HG03108 (cell line): ENCODE measurements around the gene PLEKHG4.

Source experiments
- ATAC-seq: cut with Tn5 transposase; IDR thresholded peaks from one replicate; pipeline ENCODE4 v1.9.1; 2021; ENCODE audit warnings: moderate library complexity; ENCODE audit not compliant: unreplicated experiment

The PLEKHG4 gene

DNA sequence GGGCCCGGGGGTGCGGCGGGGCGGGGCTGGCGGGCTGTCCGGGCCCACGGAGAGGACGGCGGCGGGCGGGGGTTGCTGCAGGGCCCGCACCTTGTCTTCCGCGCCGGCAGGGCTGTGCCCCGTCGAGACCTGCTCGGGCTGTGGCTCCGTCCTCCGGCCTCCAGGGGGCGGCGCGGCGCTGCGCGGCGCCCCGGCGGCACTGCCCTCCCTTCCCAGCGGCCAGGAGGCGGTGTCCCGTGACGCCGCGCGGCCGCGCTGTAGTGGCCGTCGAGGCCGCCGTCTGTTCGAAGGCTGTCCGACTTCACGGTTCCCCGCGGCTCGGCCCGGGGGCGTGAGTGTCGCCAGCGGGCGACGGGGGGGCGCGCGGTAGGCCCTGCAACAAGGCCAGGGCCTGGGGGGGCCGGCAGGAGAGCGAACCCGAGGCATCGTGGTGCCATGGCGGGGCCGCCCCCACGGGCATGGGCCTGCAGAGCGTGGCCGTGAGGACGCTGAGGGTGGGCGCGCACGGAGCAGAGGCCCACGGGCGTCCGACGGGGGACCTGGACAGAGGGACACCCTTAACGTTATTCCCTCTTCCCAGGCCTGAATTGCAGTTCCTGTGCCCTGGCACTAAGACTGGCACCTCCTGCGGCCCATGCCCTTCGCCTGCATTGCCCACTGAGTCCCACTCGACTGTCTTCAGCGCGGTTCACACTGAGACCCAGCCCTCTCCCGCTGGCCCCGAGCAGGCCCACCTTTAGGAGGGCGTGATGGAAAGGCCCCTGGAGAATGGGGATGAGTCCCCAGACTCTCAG is at the start of gene PLEKHG4:
PLEKHG4 (plus strand) TSS at position 237 of the 794 bp plus-strand sequence; CDS start at position 750, 513 bp downstream.
- ATAC-seq = peak; percentile 70

DNA sequence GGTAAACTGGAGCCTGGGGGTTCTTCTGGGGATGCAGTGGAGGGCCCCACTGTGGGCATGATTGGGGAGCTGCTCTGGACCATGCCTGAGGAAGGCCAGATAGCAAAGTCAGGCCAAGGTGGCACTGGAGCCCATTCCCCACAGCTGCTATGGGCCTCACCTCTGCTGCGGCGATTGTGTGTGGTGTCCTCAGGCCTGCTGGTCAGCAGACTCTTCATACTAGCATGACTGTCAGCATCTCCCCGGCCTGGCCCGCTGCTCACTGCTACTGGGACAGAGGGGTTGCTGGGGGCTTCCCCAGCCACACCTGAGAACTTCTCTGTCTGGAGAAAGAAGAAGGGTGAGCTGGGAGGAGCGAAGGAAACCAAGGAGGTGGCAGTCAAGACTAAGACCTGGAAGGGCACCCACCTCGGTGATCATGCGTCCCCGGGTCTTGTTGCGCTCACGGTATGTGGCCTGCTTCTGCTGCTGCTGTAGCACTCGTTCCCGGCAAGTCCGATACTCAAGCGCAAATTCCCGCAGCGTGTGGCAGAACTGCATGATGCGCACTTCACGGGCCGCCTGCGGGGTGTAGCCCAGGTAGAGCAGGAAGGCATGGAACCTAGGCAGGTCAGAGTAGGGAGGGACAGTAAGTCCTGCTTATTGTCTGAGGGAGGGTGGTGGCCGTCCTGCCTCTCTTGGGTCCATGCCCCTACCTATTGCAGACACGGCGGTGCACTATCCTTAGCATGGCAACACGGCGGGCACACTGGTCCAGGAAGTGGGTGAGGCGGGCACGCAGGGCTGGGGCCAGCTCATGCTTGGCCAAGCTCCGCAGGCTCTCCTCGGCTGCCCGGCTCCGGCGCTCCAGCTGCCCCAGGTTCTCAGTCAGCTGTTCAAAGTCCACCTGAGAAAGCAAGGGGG is 49.2 kb upstream of the PLEKHG4 start:
- no peak for ATAC-seq

GRCh38 chr16:67230809-67231660 is 48.3 kb upstream of the PLEKHG4 start:
- no peak for ATAC-seq

DNA sequence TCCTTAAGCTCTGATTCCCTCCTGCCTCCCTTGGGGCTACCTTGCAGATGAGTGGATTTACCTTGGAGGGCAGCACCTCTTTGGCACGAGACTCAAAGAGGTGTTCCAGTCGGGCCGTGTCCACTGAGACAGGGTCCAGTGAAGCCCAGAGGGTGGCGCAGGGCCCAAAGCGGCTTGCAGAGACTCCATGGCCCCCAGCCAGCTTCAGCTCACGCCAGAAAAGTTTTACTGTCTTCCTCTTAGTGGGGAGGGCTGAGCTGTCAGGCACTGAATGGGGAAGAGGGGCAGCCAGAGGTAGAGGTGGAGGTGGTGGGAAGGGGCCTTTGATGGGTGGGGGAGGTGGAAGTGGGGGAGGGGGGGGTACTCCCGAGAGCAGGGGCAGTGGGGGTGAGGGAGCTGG is 45.7 kb upstream of the PLEKHG4 start:
- ATAC-seq = no peak

DNA sequence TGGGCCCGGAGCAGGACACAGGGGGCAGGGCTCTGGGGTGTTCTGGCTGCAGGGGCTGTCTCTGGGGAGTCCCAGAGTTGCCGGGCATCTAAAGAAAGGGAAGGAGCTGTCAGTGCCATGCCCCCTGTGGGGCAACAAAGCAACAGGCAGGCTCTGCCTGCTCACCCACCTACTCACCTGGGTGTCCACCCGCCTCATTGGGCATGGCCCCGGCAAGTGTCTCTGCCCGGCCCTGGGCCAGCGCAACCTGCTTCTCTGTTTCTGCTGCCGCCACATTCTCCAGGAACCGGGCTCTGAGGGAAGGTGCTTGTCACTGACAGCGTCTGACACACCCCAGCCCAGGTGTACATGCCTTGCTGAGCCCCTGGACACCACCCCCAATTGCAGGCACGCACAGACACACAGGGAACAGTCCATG is 45.1 kb upstream of the PLEKHG4 start:
- no peak for ATAC-seq

GRCh38 chr16:67235816-67236562 is 43.3 kb upstream of the PLEKHG4 start:
- ATAC-seq = no peak

DNA sequence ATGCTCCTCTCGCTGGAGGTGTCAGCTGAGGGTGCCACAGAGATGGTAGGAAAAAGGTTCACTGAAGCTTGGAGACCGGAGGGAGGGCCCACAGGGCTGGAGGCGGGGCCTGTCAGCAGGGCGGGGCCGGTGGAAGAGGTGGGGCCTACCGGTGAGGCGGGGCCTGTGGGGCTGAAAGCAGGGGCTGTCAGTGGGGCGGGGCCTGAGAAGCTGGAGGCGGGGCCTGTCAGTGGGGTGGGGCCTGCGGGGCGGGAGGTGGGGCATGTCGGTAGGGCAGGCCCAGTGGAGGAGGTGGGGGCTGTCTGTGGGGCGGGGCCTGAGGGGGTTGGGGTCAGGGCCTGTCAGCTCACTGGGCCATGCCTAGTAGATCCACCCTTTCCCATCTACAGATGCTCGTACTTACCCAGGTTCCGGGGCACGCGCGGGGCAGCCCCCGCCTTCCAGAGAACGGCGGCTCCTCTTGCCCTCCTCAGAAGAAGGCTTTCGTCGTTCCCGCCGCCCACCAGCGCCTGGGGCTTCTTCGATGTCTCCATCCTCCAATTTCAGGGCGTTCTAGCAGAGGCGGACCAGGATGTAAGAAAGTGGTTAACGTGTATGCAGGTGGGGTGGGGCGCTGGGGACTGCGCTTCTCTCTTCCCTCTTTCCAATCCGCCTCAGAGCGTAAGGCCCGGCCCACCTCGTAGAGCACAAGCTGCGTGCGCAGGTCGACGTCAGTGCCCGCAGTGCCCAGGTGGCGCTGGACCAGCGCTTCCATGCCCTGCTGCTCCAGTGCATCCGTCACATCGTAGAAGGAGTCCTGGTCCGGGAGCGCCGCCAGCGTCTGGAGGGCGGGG is 42.6 kb upstream of the PLEKHG4 start:
- ATAC-seq = no peak

DNA sequence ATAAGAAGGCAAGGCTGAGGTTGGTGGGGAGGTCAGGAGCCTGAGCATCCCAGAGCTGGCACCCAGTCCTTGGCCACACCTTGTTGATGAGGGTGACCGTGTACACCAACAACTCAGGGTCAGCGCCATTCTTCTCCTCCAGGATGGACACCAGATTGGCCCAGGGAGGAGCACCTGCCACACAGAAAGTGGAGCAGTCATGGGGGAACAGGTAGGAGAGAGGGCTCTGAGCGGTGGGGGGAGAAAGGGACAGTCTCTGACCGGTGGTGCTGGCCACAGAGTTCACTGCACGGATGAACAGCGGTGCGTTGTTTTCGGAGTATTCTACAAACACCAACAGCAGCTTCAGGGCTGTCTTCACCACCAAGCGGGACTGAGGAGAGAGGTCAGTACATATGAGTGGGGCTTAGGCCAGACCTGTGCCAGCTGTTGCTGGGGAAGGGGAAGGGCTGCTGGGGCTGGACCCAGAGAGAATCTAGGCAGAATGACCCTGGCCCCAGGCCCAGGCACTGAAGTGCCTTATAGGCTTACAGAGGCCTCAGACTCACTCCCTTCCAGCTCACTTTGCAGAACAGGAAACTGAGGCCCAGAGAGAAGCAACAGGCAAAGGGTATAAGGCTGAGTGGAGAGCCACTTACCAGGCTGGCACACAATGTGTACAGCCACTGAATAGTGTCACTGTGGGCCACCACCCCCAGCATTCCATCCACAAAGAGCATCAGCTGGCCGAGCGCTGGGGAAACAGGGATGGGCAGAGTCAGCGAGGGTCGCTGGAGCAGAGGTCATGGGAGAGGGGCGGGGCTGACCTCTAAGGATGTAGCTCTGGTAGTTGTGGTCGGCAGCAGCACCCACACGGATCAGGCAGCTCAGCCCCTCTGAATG is 41.7 kb upstream of the PLEKHG4 start:
- ATAC-seq = no peak

- ATAC-seq = no peak
Observed at GRCh38 chr16:67238278-67238575, 41.1 kb upstream of the PLEKHG4 start.

DNA sequence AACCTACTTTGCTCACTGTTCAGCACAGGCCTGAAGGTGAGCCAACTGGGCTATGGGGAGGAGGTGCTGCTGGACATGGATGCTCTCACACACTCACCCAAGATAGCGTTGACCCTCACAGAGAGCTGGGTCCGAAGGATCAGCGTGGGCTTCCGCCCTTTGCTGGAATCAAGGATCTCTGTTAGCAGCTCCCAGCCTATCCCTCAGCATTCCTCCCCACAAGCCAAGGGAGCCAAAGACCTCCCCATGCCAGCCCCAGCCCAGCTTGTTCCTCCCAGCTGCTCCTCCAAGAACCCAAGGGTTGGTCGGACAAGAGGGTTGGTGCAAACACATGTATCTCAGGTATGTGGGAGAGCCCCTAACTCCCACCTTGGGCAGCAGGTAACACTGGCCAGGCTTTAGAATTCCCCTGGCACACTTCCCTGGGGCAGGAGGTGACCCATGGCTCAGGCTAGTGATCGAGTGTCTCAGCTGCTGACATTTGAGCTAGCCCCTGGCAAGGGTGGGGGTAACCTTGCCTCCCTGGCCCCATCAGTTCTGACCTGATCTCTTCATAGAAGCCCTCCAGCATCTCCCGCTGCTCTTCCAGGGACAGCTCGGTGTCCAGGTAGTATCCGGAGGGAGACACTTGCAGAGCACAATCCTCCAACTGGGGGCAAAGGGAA is 40.4 kb upstream of the PLEKHG4 start:
- ATAC-seq = no peak

DNA sequence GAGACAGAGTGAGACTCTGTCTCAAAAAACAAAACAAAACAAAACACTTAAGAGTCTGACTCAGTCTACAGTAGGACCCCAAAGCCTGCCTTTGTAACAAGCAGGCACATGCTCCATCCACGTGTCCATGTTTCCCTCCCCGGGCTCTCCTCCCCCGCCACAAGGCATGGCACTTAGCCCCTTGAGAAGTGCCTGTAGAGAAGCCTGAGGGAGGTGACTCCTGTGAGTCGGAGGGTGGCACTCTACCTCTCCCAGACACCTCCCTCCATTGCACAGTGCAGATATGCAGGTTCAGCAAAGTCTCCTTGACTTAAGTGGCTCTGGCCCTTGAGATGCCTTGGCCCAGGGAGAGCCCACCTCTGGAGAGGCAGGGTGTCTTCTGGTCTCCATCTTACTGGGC is 38.8 kb upstream of the PLEKHG4 start:
- no peak for ATAC-seq

GRCh38 chr16:67241008-67241900 is 38.1 kb upstream of the PLEKHG4 start:
- no peak for ATAC-seq

- no peak for ATAC-seq
Observed at GRCh38 chr16:67242138-67242730, 37.1 kb upstream of the PLEKHG4 start.

DNA sequence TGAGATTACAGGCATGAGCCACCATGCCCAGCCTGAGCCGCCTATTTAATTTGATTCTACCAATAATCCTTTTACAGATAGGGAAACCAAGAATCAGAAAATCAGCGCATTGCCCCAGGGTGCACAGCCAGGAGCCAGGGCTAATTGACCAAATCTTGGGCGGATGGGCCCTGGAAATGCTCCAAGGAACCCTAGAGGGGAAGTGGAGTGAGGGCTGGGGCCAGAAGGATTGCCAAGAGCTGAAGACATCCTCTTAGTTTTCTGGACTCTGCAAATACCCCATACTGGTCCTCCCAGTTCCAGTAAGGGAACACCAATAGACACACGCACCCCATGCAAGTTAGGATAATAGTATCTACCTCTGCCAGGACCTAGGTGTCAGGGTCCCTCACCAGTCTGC is 35.9 kb upstream of the PLEKHG4 start:
- no peak for ATAC-seq

DNA sequence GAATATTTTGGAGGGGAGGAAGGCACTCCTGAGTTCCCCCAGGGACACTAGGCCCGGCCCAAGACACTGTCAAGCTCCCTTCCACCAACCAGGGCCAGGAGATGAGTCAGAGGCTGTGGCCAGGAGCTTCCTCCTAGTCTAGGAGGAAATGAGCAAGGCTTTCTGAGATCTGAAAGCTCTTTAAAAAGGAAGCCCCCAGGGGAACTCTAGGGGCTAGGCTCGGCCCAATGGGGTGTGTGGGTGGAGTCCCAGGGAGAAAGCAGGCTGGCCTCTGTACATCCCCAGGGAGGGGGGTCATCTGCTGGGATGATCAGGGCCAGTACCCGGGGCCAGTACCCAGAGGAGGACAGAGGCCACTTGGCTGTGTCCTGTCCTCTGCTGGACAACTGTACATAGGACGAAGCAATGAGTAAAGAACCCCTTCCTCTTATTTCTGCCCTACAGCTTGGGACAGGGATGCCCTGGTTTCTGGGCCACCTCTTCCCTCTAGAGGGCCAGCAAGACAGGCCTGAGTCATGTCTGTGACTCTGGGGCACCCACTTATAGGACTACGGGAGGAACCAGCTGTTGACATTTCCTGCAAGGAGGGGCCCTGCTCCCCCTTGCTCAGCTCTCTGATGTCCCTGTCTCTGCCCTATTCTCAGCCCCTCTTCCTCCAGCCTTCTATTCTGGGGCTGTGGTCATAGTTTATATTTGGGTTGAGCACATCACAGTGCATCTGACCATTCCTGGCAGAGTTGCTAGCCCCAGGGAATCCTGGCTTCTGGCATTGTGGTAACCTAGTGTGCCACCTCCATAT is 34.7 kb upstream of the PLEKHG4 start:
- ATAC-seq = peak; percentile 42

DNA sequence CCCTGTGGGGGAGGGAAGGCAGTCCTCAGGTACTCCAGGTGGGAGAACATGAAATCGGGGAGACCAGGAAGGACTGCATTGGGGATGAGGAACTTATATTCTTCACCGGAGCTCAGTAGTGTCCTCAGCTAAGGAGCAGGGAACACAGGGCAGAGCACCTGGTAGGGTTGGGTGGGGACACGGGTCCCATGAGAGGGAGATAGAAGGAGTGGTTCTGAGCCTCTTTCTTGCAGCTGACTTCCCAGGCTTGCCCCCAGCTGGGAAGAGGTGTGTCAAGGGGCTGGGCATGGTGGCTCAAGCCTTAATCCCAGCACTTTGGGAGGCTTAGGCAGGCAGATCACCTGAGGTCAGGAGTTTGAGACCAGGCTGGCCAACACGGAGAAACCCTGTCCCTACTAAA is 34.1 kb upstream of the PLEKHG4 start:
- no peak for ATAC-seq
